Endothelial cell of umbilical vein (primary cell): Measurements from ENCODE around the gene RPS14. TPM values are rescaled to one million over a fixed set of nuclear protein-coding genes. Genes with fewer than 3 reads are reported as not detected.

Experiments
- BruUV-seq: library from RNA; stranded (reverse); fragments of 400-500 nt; replicated peaks from 2 replicates; lab custom pipeline; 2021; lab: Mats Ljungman, UMichigan
- CTCF ChIA-PET: fragments of 300-600, 350-600 bp; sonication (Branson Sonifier 250); formaldehyde crosslinking; loops from one replicate; lab custom pipeline; 2021; ENCODE audit warnings: antibody characterized with exemption, inconsistent platforms; lab: Charles Lee
- POLR2A ChIA-PET: fragments of 300-600, 350-600 bp; sonication (Branson Sonifier 250); formaldehyde crosslinking; loops from one replicate; lab custom pipeline; 2021; ENCODE audit warnings: antibody characterized with exemption, inconsistent platforms; lab: Charles Lee
- DNase-seq: peaks from one replicate; pipeline ENCODE4 v3.0.0-alpha.2; 2011; ENCODE audit warnings: low read depth, low spot score
- FAIRE-seq: peaks from 2 replicates; lab custom pipeline; 2011; peaks lifted over from hg19 to GRCh38; lab: Jason Lieb, UNC
- H2AFZ ChIP-seq: 2 replicates; pipeline ENCODE4 v1.6.0; 2012; ENCODE audit warnings: low read depth, low read length, control low read depth, inconsistent platforms
- H3K27ac ChIP-seq: 2 replicates; pipeline ENCODE4 v1.5.1; 2011; ENCODE audit warnings: low read depth, mild to moderate bottlenecking, control low read depth, low read length, moderate library complexity; ENCODE audit not compliant: insufficient read depth
- H3K27me3 ChIP-seq, 2 experiments: 2 replicates each; pipeline versions ENCODE4 v1.6.0 to v1.6.1; 2011; ENCODE audit warnings: low read length in 2 of 2, mixed read lengths in 1 of 2; ENCODE audit not compliant: control insufficient read depth in 2 of 2, insufficient read depth in 2 of 2
- H3K36me3 ChIP-seq, 2 experiments: 2 replicates in 1 of 2; 3 replicates in 1 of 2; pipeline ENCODE4 v1.5.1; 2011; ENCODE audit warnings: low read length in 2 of 2, mild to moderate bottlenecking in 1 of 2, moderate library complexity in 1 of 2; ENCODE audit not compliant: control insufficient read depth in 2 of 2, insufficient read depth in 2 of 2; ENCODE audit errors: extremely low read depth in 1 of 2
- H3K4me1 ChIP-seq: 3 replicates; pipeline ENCODE4 v1.5.1; 2011; ENCODE audit warnings: mild to moderate bottlenecking, low read length; ENCODE audit not compliant: control insufficient read depth, insufficient read depth; ENCODE audit errors: extremely low read depth
- H3K4me2 ChIP-seq: 2 replicates; pipeline ENCODE4 v1.6.1; 2011; ENCODE audit warnings: low read length, control low read depth, mixed read lengths; ENCODE audit not compliant: insufficient read depth
- H3K4me3 ChIP-seq, 3 experiments: fragments of 200-600 bp in 1 of 3; sonication (generic), shearing (Covaris generic) in 1 of 3; replicated peaks in 1 of 3; 2 replicates each; pipeline ENCODE4 v1.5.1; 2011 to 2016; ENCODE audit warnings: control low read depth in 3 of 3, low read length in 3 of 3, mild to moderate bottlenecking in 2 of 3, inconsistent platforms in 1 of 3, low read depth in 1 of 3, moderate library complexity in 1 of 3; ENCODE audit not compliant: insufficient read depth in 1 of 3
- H3K79me2 ChIP-seq: 2 replicates; pipeline ENCODE4 v1.6.0; 2012; ENCODE audit warnings: low read length, inconsistent platforms; ENCODE audit not compliant: control insufficient read depth, insufficient read depth
- H3K9ac ChIP-seq: replicated peaks from 2 replicates; pipeline ENCODE3; 2011; ENCODE audit warnings: low read length, control low read depth; ENCODE audit not compliant: insufficient read depth; ENCODE audit errors: extremely low read depth
- H3K9me1 ChIP-seq: replicated peaks from 3 replicates; pipeline ENCODE4 v1.6.0; 2011; ENCODE audit warnings: mild to moderate bottlenecking, low read length; ENCODE audit not compliant: control insufficient read depth, insufficient read depth; ENCODE audit errors: extremely low read depth
- H3K9me3 ChIP-seq: replicated peaks from 2 replicates; pipeline ENCODE4 v1.5.1; 2012; ENCODE audit warnings: low read length, inconsistent platforms; ENCODE audit not compliant: control insufficient read depth, insufficient read depth
- H4K20me1 ChIP-seq: replicated peaks from 2 replicates; pipeline ENCODE3; 2011; ENCODE audit warnings: mild to moderate bottlenecking, low read length; ENCODE audit not compliant: control insufficient read depth, insufficient read depth; ENCODE audit errors: extremely low read depth
- CTCF ChIP-seq, 2 donors: IDR thresholded peaks; 1 replicate in 1 of 2; 2 replicates in 1 of 2; pipeline ENCODE4 v1.5.1; 2011; ENCODE audit warnings: low read length in 2 of 2, mild to moderate bottlenecking in 2 of 2, moderate library complexity in 2 of 2, control low read depth in 1 of 2, inconsistent platforms in 1 of 2, low read depth in 1 of 2; ENCODE audit not compliant: insufficient read depth in 1 of 2; ENCODE audit errors: extremely low read depth in 1 of 2
- EZH2 ChIP-seq: IDR thresholded peaks from 2 replicates; pipeline ENCODE4 v1.6.1; 2012; ENCODE audit warnings: borderline replicate concordance, low read depth, mild to moderate bottlenecking, moderate library complexity, low read length, inconsistent platforms; ENCODE audit not compliant: severe bottlenecking
- FOS ChIP-seq: IDR thresholded peaks from 2 replicates; pipeline ENCODE4 v1.6.1; 2011; ENCODE audit warnings: mild to moderate bottlenecking, low read length, moderate library complexity, borderline replicate concordance; ENCODE audit not compliant: insufficient read depth
- GATA2 ChIP-seq: IDR thresholded peaks from 2 replicates; pipeline ENCODE4 v1.7.0; 2011; ENCODE audit warnings: low read depth, mild to moderate bottlenecking, moderate library complexity, mixed read lengths, low read length; ENCODE audit not compliant: insufficient read length, insufficient read depth
- JUN ChIP-seq: IDR thresholded peaks from 2 replicates; pipeline ENCODE4 v1.6.1; 2011; ENCODE audit warnings: borderline replicate concordance, low read depth; ENCODE audit not compliant: insufficient read length, insufficient read depth
- MAX ChIP-seq: IDR thresholded peaks from 2 replicates; pipeline ENCODE4 v1.6.1; 2011; ENCODE audit not compliant: insufficient read depth, insufficient read length
- MYC ChIP-seq: IDR thresholded peaks from one replicate; pipeline ENCODE4 v1.6.1; 2011; ENCODE audit warnings: mild to moderate bottlenecking, low read depth, low read length
- POLR2A ChIP-seq: IDR thresholded peaks from 2 replicates; pipeline ENCODE4 v1.6.1; 2012; ENCODE audit warnings: low read depth, mild to moderate bottlenecking, control low read depth, low read length
- POLR2AphosphoS5 ChIP-seq: IDR thresholded peaks from 2 replicates; pipeline ENCODE4 v1.6.1; 2012; ENCODE audit warnings: low read depth, mild to moderate bottlenecking, control low read depth, low read length, moderate library complexity; ENCODE audit not compliant: insufficient read depth
- dilution Hi-C: fragments of 300-500 bp; cut with MboI; formaldehyde crosslinking; loops from one replicate; pipeline ENCODE4 v1.15.0; 2019; ENCODE audit warnings: low sequenced_read_pairs; ENCODE audit not compliant: extremely low pct_ligation_motif_present
- intact Hi-C: fragments of 100-400 bp; cut with micrococcal nuclease; formaldehyde crosslinking; loops from one replicate; pipeline ENCODE4 v1.10.0; 2022
- polyA plus RNA-seq, 4 experiments: library from polyadenylated mRNA; depleted of rRNA in 3 of 4; stranded (reverse) in 3 of 4; unstranded in 1 of 4; fragments of >200 nt; gene quantifications; 2 replicates each; pipeline versions ENCODE4 v1.2.1 to v1.2.3, GENCODE V29; 2011 to 2012; ENCODE audit warnings: missing spikeins in 1 of 4
- total RNA-seq: library from RNA; stranded (reverse); gene quantifications from 2 replicates; pipeline ENCODE4 v1.2.3, GENCODE V29; 2021

The RPS14 gene
- total and polyA plus RNA-seq, 2 donors (not counting 3 experiments of a cell fraction or from before 2014, with no cell fraction given), result 1,852 to 5,521 TPM

- no TSS peak for BruUV-seq
These were observed 47.2 kb downstream of the RPS14 start for GRCh38 chr5:150402229-150402773.

More at GRCh38 chr5:150402229-150402773, 47.2 kb downstream of the RPS14 start:
- no peaks in the 10 kb centered on the region for H3K27me3 ChIP-seq
- ChIA-PET CTCF (interaction anchor here (0.5 to 2.2 kb wide), 2 partner anchors 34 to 37 kb away, joined by 3 to 8 read pairs; no protein-coding TSS in a partner anchor), POLR2A (no interaction called here)
- peaks cover 5 to 11% of the 10 kb centered on the region in 2 experiments for H3K36me3 ChIP-seq
- H3K4me2 ChIP-seq, result no peak overlapping the region
- DNase-seq (no peak), FAIRE-seq (no peak)
- intact Hi-C loops, result no loop called here
- no peak overlapping the region for H3K9ac ChIP-seq
- dilution Hi-C loops, result no loop called here
- no peaks in the 10 kb centered on the region for H3K9me1 ChIP-seq
- H3K4me1 ChIP-seq, result no peaks in the 10 kb centered on the region
- TF ChIP-seq JUN (no peak), POLR2A (no peak), MAX (no peak), MYC (no peak), GATA2 (no peak), POLR2AphosphoS5 (no peak), CTCF (IDR thresholded peaks at IDR 0.05; ENCODE audit: extremely low read depth in 1 of 2, insufficient read depth in 1 of 2, low read depth in 1 of 2, low read length in 2 of 2) (no peak), EZH2 (no peak), FOS (no peak)
- H4K20me1 ChIP-seq, result no peaks in the 10 kb centered on the region
- no peak overlapping the region for H3K27ac ChIP-seq
- no peak overlapping the region for H2AFZ ChIP-seq
- no peaks in the 10 kb centered on the region for H3K9me3 ChIP-seq
- no peaks in the 10 kb centered on the region for H3K79me2 ChIP-seq
- no peak overlapping the region for H3K4me3 ChIP-seq
